ENCODE results near the gene ID1. TPM values are rescaled to one million over a fixed set of nuclear protein-coding genes. Genes with fewer than 3 reads are reported as not detected.

The ID1 gene
- total and polyA plus RNA-seq, 2 of the 13 experiments (the other 11 are each of a cell fraction or from before 2014, with no cell fraction given): 320 to 419 TPM

GRCh38 chr20:31572701-31573554 lies 32.2 kb upstream of the ID1 start (continued):
- TF ChIP-seq PBX3 (CRISPR knock-in tag; IDR thresholded peaks at IDR 0.05; ENCODE audit: borderline replicate concordance) (peak; percentile 92), WIZ (CRISPR knock-in tag; IDR thresholded peaks at IDR 0.05) (peak; percentile 4; the same call in 1 of the 2 replicates), ZNF414 (CRISPR knock-in tag; IDR thresholded peaks at IDR 0.05) (peak; percentile 99), ZNF569 (CRISPR knock-in tag; IDR thresholded peaks at IDR 0.05; ENCODE audit: borderline replicate concordance) (no peak; the same call in 1 of the 2 replicates), ZNF660 (CRISPR knock-in tag; IDR thresholded peaks at IDR 0.05; ENCODE audit: borderline replicate concordance, low read depth) (no peak), NFE2L1 (CRISPR knock-in tag; IDR thresholded peaks at IDR 0.05; ENCODE audit: borderline replicate concordance) (peak; percentile 98), HMGA1 (CRISPR knock-in tag; conservative IDR thresholded peaks at IDR 0.05) (no peak), FIP1L1 (IDR thresholded peaks at IDR 0.05; ENCODE audit: borderline replicate concordance, insufficient read depth, low read depth, low read length) (peak; percentile 99), TBX3 (IDR thresholded peaks at IDR 0.05; ENCODE audit: borderline replicate concordance) (peak; percentile 75; the same call in 1 of the 2 replicates), ZNF782 (CRISPR knock-in tag; IDR thresholded peaks at IDR 0.05; ENCODE audit: borderline replicate concordance) (peak; percentile 82), TRIM22 (IDR thresholded peaks at IDR 0.05) (no peak), ASH2L (IDR thresholded peaks at IDR 0.05; ENCODE audit: insufficient read length, low read depth, low read length) (peak; percentile 84), FOXO4 (CRISPR knock-in tag; conservative IDR thresholded peaks at IDR 0.05) (no peak), SMYD3 (CRISPR knock-in tag; IDR thresholded peaks at IDR 0.05) (peak; percentile 97), TCF7 (IDR thresholded peaks at IDR 0.05; ENCODE audit: low read depth) (peak; percentile 68), NFYC (CRISPR knock-in tag; IDR thresholded peaks at IDR 0.05) (no peak; the same call in 1 of the 2 replicates), SP2 (CRISPR knock-in tag; IDR thresholded peaks at IDR 0.05) (no peak), KAT8 (CRISPR knock-in tag; IDR thresholded peaks at IDR 0.05) (peak; percentile 90), CBX2 (IDR thresholded peaks at IDR 0.05; ENCODE audit: low read depth, low read length) (no peak), CBX2 (CRISPR knock-in tag; IDR thresholded peaks at IDR 0.05; ENCODE audit: low read depth) (no peak), MLX (CRISPR knock-in tag; IDR thresholded peaks at IDR 0.05) (peak; percentile 80), BRCA1 (CRISPR knock-in tag; IDR thresholded peaks at IDR 0.05) (no peak; the same call in none of the 2 replicates), ZKSCAN1 (IDR thresholded peaks at IDR 0.05; ENCODE audit: low read length) (no peak), HOXA5 (CRISPR knock-in tag; IDR thresholded peaks at IDR 0.05) (peak; percentile 83)

Measured in HepG2 (cell line).